ENCODE measurements around the gene APH1A. TPM values are rescaled to one million over a fixed set of nuclear protein-coding genes. Genes with fewer than 3 reads are reported as not detected.

APH1A gene
- total RNA-seq, 1 donor from 2014 or later: 170 TPM

DNA sequence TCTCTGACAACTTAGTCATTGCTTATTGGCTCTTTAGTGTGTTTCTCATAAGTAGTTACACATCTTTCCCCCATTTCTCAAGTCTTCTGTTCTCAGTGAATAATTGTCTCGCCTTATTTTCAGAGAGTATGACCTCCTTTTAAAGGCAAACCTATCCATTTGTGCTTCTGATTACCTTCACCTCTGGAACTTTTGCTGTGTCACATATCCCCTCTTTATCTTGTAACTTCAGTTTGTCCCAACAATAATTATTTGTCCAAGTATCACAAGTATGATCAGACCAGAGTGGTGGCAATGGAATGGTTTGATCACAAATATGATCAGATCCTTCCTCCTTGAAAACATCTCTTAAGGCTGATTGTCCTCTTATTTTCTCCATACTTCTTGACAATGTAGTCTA, 19.6 kb upstream of the APH1A start:
- TF ChIP-seq, protein P1, sequence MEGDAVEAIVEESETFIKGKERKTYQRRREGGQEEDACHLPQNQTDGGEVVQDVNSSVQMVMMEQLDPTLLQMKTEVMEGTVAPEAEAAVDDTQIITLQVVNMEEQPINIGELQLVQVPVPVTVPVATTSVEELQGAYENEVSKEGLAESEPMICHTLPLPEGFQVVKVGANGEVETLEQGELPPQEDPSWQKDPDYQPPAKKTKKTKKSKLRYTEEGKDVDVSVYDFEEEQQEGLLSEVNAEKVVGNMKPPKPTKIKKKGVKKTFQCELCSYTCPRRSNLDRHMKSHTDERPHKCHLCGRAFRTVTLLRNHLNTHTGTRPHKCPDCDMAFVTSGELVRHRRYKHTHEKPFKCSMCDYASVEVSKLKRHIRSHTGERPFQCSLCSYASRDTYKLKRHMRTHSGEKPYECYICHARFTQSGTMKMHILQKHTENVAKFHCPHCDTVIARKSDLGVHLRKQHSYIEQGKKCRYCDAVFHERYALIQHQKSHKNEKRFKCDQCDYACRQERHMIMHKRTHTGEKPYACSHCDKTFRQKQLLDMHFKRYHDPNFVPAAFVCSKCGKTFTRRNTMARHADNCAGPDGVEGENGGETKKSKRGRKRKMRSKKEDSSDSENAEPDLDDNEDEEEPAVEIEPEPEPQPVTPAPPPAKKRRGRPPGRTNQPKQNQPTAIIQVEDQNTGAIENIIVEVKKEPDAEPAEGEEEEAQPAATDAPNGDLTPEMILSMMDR (IDR thresholded peaks at IDR 0.05; ENCODE audit: insufficient read depth, low read length, severe bottlenecking): no peak
- Histone ChIP-seq H3K4me3 (ENCODE audit: low read depth, low read length) (no peak overlapping the region), H3K27me3 (ENCODE audit: control insufficient read depth, insufficient read depth, low read length) (no peaks in the 10 kb centered on the region), H3K36me3 (ENCODE audit: control insufficient read depth, insufficient read depth, low read length) (peaks cover 5% of the 10 kb centered on the region)
- FAIRE-seq: no peak
- no peak for DNase-seq (ENCODE audit: low read depth)

DNA sequence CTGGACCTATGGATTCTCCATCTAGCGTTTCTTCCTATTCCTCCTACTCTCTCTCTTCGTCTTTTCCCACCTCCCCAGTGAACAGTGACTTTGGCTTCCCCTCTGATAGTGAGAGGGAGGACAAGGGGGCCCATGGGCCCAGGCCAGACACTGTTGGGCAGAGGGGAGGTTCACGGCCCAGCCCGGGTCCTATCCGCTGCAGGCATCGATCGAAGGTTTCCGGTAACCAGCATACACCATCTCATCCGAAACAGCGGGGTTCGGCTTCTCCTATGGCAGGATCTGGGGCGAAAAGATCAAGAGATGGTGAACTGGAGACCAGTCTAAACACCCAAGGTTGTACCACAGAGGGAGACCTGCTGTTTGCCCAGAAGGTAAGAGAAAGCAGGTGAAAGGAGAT, 14.4 kb upstream of the APH1A start:
- FAIRE-seq: no peak
- H3K27me3 ChIP-seq (ENCODE audit: control insufficient read depth, insufficient read depth, low read length): no peaks in the 10 kb centered on the region
- TF ChIP-seq, protein P1 (IDR thresholded peaks at IDR 0.05; ENCODE audit: insufficient read depth, low read length, severe bottlenecking): no peak
- no peak for DNase-seq (ENCODE audit: low read depth)
- peaks cover 5% of the 10 kb centered on the region for H3K36me3 ChIP-seq (ENCODE audit: control insufficient read depth, insufficient read depth, low read length)
- H3K4me3 ChIP-seq (ENCODE audit: low read depth, low read length): peak overlapping the region; percentile 67

DNA sequence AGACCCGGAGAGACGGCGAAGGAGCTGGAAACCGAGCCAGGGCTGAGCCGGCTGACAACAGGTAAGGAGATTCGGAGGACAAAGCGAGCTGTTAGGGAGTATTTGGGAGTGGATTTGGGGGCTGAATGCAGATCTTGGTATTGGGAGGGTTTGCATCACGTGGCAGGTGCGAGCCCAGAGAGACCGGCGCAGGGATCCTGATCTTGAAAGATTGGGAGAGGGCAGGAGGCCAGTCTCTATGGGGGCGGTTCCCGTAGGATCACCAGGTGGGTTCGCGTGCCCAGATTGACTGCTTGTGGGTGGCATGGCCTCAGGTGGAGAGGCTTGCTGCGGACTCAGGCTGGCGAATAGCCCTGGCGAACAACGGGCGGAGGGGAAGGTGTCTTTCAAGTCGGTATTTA, 13.7 kb upstream of the APH1A start:
- FAIRE-seq: no peak
- TF ChIP-seq, protein P1 (IDR thresholded peaks at IDR 0.05; ENCODE audit: insufficient read depth, low read length, severe bottlenecking): no peak
- DNase-seq (ENCODE audit: low read depth): no peak
- H3K4me3 ChIP-seq (ENCODE audit: low read depth, low read length): peak overlapping the region; percentile 67
- peaks cover 5% of the 10 kb centered on the region for H3K36me3 ChIP-seq (ENCODE audit: control insufficient read depth, insufficient read depth, low read length)
- no peaks in the 10 kb centered on the region for H3K27me3 ChIP-seq (ENCODE audit: control insufficient read depth, insufficient read depth, low read length)

DNA sequence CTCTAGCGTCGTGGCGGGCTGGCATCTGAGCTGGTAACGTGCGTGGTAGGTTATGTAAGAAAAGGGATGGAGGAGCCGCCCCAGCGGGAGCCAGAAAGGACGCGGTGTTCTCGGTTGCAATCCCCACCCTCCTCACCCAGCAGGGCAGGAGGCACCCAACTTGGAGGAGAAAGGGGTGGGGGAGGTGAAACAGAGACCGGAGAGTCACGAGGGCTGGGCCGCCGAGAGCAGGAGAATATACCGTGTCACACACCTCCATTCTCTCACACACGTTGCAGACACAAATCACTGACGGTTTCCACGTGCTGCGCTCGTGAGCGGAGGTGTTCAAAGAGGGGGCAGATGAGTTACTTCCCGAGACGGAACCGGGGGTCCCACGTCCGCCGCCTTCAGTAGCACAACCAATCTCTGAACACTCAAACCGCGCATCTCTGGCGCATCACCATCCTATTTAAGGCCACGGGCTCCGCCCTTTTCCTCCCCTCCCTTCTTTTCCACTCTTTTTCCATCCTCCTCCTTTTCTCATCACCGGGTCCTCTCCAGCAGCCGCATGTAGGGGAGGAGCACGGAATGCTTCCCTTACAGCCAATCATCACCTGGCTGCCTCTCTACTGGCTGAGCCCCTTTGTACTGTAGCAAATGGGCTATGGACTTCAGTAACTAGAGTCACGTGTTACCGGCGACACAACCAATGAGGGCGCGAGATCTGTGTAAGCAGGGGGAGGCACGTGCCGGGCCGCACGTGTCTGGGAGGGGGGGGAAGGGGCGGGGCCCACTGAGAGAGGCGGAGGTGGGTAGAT, 13.1 kb upstream of the APH1A start, which contains the start of gene CIART:
Gene CIART, plus strand, starts transcription at position 797 of the 800 bp plus-strand sequence. CDS start 714 bp downstream, outside the sequence.
- DNase-seq (ENCODE audit: low read depth) (peak; percentile 96), FAIRE-seq (peak; percentile 90)
- Histone ChIP-seq H3K27me3 (ENCODE audit: control insufficient read depth, insufficient read depth, low read length) (no peaks in the 10 kb centered on the region), H3K4me3 (ENCODE audit: low read depth, low read length) (peak within 1 kb of the TSS; percentile 67), H3K36me3 (ENCODE audit: control insufficient read depth, insufficient read depth, low read length) (peaks cover 5% of the 10 kb centered on the region)
- TF ChIP-seq, protein P1 (IDR thresholded peaks at IDR 0.05; ENCODE audit: insufficient read depth, low read length, severe bottlenecking): no peak

DNA sequence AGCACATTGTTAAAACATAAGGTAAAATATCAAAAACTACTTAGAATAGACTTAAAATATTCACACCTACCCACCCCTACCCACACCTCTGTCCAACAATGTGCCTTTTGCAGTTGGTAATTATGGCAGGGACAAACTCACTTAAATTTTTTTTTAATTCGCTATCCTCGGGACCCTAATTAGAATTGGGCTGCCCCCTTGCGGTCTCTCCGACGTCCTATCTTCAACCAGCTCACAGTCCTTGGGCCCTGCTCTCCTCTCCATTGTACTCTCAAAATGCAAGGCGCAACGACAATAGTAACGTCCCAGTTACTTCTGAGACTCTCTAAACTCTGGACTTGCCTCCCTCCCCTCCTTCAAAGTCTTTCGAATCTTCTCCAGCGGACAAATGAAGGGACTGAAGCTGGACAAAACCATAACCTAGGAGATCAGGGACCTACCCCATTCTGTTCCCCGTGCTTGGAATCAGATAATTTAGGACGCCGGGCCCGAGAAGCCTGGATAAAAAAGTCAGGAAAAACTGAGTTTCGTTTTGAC, 12.5 kb upstream of the APH1A start:
- Histone ChIP-seq H3K27me3 (ENCODE audit: control insufficient read depth, insufficient read depth, low read length) (no peaks in the 10 kb centered on the region), H3K36me3 (ENCODE audit: control insufficient read depth, insufficient read depth, low read length) (peaks cover 4% of the 10 kb centered on the region), H3K4me3 (ENCODE audit: low read depth, low read length) (peak overlapping the region; percentile 67)
- FAIRE-seq (no peak), DNase-seq (ENCODE audit: low read depth) (peak; percentile 58)
- TF ChIP-seq, protein P1 (IDR thresholded peaks at IDR 0.05; ENCODE audit: insufficient read depth, low read length, severe bottlenecking): peak; percentile 69
